Body of pancreas (tissue), 4 donors: ENCODE measurements around the gene FECH. TPM values are rescaled to one million over a fixed set of nuclear protein-coding genes. Genes with fewer than 3 reads are reported as not detected.

Experiments
- ATAC-seq: fragments of 150-250 bp; one replicate; pipeline ENCODE4 v1.9.1; 2016
- DNase-seq, 4 donors: peaks; one replicate each; pipeline ENCODE4 v3.0.0-alpha.2; 2019
- H3K27ac ChIP-seq, 4 donors: fragments of 200-600 bp; sonication (generic); 1 replicate in 3 of 4; 2 replicates in 1 of 4; pipeline versions ENCODE4 v1.5.1 to v1.6.1; 2016 to 2019; ENCODE audit warnings: mild to moderate bottlenecking in 1 of 4, mixed read lengths in 1 of 4, moderate library complexity in 1 of 4
- H3K27me3 ChIP-seq, 2 donors: fragments of 200-600 bp; sonication (generic); one replicate each; pipeline ENCODE4 v1.6.0; 2016; ENCODE audit warnings: mild to moderate bottlenecking in 1 of 2
- H3K36me3 ChIP-seq, 2 donors: fragments of 200-600 bp; sonication (generic); replicated peaks in 1 of 2; 2 replicates each; pipeline ENCODE4 v1.5.1; 2016; ENCODE audit warnings: low read depth in 2 of 2; ENCODE audit not compliant: insufficient read depth in 1 of 2
- H3K4me1 ChIP-seq: fragments of 200-600 bp; sonication (generic); one replicate; pipeline ENCODE4 v1.6.0; 2016
- H3K4me3 ChIP-seq, 2 donors: fragments of 200-600 bp; sonication (generic); 1 replicate in 1 of 2; 2 replicates in 1 of 2; pipeline ENCODE4 v1.5.1; 2016 to 2019
- H3K9me3 ChIP-seq, 3 donors: fragments of 200-600 bp; sonication (generic); 1 replicate in 2 of 3; 2 replicates in 1 of 3; pipeline ENCODE4 v1.5.1; 2016
- CTCF ChIP-seq, 7 experiments: fragments of 450-650 bp in 4 of 7; fragments of 200-600 bp in 3 of 7; sonication (generic) in 3 of 7; IDR thresholded peaks; one replicate each; pipeline ENCODE4 v1.5.1; 2016 to 2019; ENCODE audit warnings: antibody characterized with exemption in 7 of 7
- POLR2A ChIP-seq, 3 donors: fragments of 450-650 bp; IDR thresholded peaks; one replicate each; pipeline ENCODE4 v1.6.1; 2016; ENCODE audit warnings: antibody characterized with exemption in 3 of 3, mild to moderate bottlenecking in 2 of 3
- WGBS, 2 donors: methylation state at CpG; one replicate each; pipeline ENCODE4 v1.1.5; 2017; 5-methylcytosine and 5-hydroxymethylcytosine counted together
- intact Hi-C: fragments of 100-400 bp; cut with DNase I; formaldehyde crosslinking; loops from one replicate; pipeline ENCODE4 v1.15.1; 2023
- total RNA-seq, 2 donors: library from RNA; depleted of rRNA; stranded (reverse); fragments of >200 nt; gene quantifications; one replicate each; pipeline ENCODE4 v1.1.0, GENCODE V29; 2016

Gene FECH
- total RNA-seq, 2 donors from 2014 or later, result 16.8 to 20.0 TPM

GRCh38 chr18:57559314-57559713 lies 27.2 kb downstream of the FECH start:
- ATAC-seq (no peak), DNase-seq (no peak)
- Histone ChIP-seq H3K4me3 (no peak overlapping the region), H3K4me1 (no peaks in the 10 kb centered on the region), H3K36me3 (peaks cover 0 to 1% of the 10 kb centered on the region in 2 donors), H3K9me3 (no peaks in the 10 kb centered on the region), H3K27me3 (no peaks in the 10 kb centered on the region), H3K27ac (no peak overlapping the region)
- intact Hi-C loops, result no loop called here
- WGBS, 2 donors, result 79% methylated on average over 6 of the region's 6 CpGs
- TF ChIP-seq POLR2A (IDR thresholded peaks at IDR 0.05) (no peak), CTCF (IDR thresholded peaks at IDR 0.05) (no peak)

GRCh38 chr18:57555134-57555533 lies 31.4 kb downstream of the FECH start:
- DNase-seq (no peak), ATAC-seq (no peak)
- intact Hi-C loops, result no loop called here
- Histone ChIP-seq H3K36me3 (peaks cover 0 to 8% of the 10 kb centered on the region in 2 donors), H3K9me3 (no peaks in the 10 kb centered on the region), H3K4me1 (no peaks in the 10 kb centered on the region), H3K27me3 (no peaks in the 10 kb centered on the region), H3K27ac (no peak overlapping the region), H3K4me3 (no peak overlapping the region)
- no peak for TF ChIP-seq POLR2A (IDR thresholded peaks at IDR 0.05)
- no peak for TF ChIP-seq CTCF (IDR thresholded peaks at IDR 0.05)
- 60 to 89% methylated on average over 2 of the region's 2 CpGs for WGBS, 2 donors

- DNase-seq, result no peak
- Histone ChIP-seq H3K36me3 (peaks cover 0 to 10% of the 10 kb centered on the region in 2 donors), H3K9me3 (no peaks in the 10 kb centered on the region), H3K4me1 (no peaks in the 10 kb centered on the region), H3K27ac (no peak overlapping the region), H3K4me3 (no peak overlapping the region), H3K27me3 (no peaks in the 10 kb centered on the region)
- TF ChIP-seq POLR2A (IDR thresholded peaks at IDR 0.05) (no peak), CTCF (IDR thresholded peaks at IDR 0.05) (no peak)
- no peak for ATAC-seq
- 85 to 88% methylated on average over 10 of the region's 10 CpGs for WGBS, 2 donors
- intact Hi-C loops, result no loop called here
Measured at GRCh38 chr18:57550510-57550909, 36.0 kb downstream of the FECH start.

- peaks cover 0 to 10% of the 10 kb centered on the region in 2 donors for H3K36me3 ChIP-seq
- no peaks in the 10 kb centered on the region for H3K4me1 ChIP-seq
- TF ChIP-seq CTCF (IDR thresholded peaks at IDR 0.05) (no peak), POLR2A (IDR thresholded peaks at IDR 0.05) (no peak)
- DNase-seq (no peak), ATAC-seq (no peak)
- H3K9me3 ChIP-seq, result no peaks in the 10 kb centered on the region
- no peak overlapping the region for H3K4me3 ChIP-seq
- intact Hi-C loops, result no loop called here
- no peaks in the 10 kb centered on the region for H3K27me3 ChIP-seq
- H3K27ac ChIP-seq, result no peak overlapping the region
- 74 to 82% methylated on average over 4 of the region's 4 CpGs for WGBS, 2 donors
Measured at GRCh38 chr18:57547260-57547659, 39.2 kb downstream of the FECH start.

GRCh38 chr18:57544936-57545660 lies 41.4 kb downstream of the FECH start:
- Histone ChIP-seq H3K4me3 (no peak overlapping the region), H3K36me3 (peaks cover 0 to 4% of the 10 kb centered on the region in 2 donors), H3K9me3 (no peaks in the 10 kb centered on the region), H3K27ac (no peak overlapping the region), H3K27me3 (no peaks in the 10 kb centered on the region), H3K4me1 (no peaks in the 10 kb centered on the region)
- 57 to 74% methylated on average over 8 of the region's 8 CpGs for WGBS, 2 donors
- ATAC-seq, result no peak
- TF ChIP-seq POLR2A (IDR thresholded peaks at IDR 0.05), result no peak
- no peak for TF ChIP-seq CTCF (IDR thresholded peaks at IDR 0.05)
- DNase-seq, result no peak
- intact Hi-C loops, result no loop called here
